ENCODE data around the gene MAGI2.

MAGI2 gene

DNA sequence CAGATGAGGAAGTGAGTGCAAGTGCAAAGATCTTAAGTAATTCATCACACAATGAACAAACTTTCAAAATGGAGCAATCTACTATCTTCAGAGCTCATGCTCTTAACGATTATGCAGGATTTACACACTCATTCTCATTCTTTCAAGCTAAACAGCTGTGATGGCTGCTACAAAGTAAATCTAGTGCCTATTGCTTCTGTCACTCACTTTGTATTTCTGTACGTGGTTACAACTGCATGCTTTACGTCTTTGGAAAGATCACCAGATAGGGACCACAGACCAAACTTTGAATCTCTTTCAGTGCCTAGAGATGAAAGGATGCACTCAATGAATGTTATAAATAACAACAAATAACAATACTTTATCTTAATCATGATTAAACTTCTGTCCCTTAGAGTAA, 194.6 kb downstream of the MAGI2 start:
- TF ChIP-seq, protein P1, sequence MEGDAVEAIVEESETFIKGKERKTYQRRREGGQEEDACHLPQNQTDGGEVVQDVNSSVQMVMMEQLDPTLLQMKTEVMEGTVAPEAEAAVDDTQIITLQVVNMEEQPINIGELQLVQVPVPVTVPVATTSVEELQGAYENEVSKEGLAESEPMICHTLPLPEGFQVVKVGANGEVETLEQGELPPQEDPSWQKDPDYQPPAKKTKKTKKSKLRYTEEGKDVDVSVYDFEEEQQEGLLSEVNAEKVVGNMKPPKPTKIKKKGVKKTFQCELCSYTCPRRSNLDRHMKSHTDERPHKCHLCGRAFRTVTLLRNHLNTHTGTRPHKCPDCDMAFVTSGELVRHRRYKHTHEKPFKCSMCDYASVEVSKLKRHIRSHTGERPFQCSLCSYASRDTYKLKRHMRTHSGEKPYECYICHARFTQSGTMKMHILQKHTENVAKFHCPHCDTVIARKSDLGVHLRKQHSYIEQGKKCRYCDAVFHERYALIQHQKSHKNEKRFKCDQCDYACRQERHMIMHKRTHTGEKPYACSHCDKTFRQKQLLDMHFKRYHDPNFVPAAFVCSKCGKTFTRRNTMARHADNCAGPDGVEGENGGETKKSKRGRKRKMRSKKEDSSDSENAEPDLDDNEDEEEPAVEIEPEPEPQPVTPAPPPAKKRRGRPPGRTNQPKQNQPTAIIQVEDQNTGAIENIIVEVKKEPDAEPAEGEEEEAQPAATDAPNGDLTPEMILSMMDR (IDR thresholded peaks at IDR 0.05; ENCODE audit: borderline replicate concordance, control extremely low read depth, extremely low read depth, insufficient read depth, missing control alignments) = no peak
- no peak for DNase-seq (ENCODE audit: low spot score)
- in situ Hi-C loops (cut with MboI; ENCODE audit: low sequenced_read_pairs, unreplicated experiment) = no loop called here

DNA sequence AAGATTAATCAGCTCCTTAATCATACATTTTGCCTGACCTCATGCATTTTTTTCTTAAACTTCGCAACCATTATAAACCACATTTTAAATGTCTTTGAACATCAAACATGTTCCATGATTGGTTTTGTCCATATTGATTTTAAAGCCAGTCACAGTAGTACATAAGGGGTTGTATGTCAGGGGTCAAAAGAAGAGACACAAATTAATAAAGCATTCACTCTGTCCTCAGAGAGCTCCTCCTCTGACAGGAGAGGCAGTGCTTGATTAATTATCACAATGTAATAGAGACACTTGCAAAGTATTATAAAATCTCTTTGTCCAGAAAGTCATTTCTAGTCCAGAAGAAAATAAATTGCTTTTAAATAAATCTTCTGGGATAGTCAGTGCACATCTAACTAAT, 195.5 kb downstream of the MAGI2 start:
- TF ChIP-seq, protein P1 (IDR thresholded peaks at IDR 0.05; ENCODE audit: borderline replicate concordance, control extremely low read depth, extremely low read depth, insufficient read depth, missing control alignments) = no peak
- DNase-seq (ENCODE audit: low spot score) = no peak
- in situ Hi-C loops (cut with MboI; ENCODE audit: low sequenced_read_pairs, unreplicated experiment) = no loop called here

DNA sequence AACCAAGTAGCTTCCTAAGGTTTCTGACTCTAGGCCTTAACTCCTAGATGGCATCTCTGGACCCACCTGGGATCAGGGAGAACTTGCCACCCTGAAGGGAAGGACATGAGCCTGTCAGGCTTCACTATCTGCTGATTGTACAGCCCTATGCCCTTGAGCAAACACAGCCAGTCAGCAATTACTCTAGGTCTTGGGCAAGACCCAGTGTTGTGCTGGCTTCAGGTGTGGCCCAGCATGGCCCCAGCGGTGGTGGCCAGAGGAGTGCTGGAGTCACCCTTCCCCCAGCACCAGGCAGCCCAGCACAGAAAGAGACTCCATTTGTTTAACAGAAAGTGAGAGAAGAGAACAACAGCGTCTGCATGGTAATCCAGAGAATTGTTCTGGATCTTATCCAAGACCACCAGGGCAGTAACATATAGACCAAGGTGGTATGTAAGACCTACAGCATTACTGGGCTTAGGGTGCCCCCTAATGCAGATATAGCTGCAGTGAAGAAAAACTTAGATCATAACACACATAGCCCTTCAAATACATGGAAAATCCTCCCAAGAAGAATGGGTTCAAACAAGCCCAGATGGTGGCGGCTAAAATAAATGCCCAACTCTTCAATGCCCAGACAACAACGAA, 207.7 kb downstream of the MAGI2 start:
- in situ Hi-C loops (cut with MboI; ENCODE audit: low sequenced_read_pairs, unreplicated experiment) = no loop called here
- DNase-seq (ENCODE audit: low spot score) = no peak
- TF ChIP-seq, protein P1 (IDR thresholded peaks at IDR 0.05; ENCODE audit: borderline replicate concordance, control extremely low read depth, extremely low read depth, insufficient read depth, missing control alignments) = no peak

DNA sequence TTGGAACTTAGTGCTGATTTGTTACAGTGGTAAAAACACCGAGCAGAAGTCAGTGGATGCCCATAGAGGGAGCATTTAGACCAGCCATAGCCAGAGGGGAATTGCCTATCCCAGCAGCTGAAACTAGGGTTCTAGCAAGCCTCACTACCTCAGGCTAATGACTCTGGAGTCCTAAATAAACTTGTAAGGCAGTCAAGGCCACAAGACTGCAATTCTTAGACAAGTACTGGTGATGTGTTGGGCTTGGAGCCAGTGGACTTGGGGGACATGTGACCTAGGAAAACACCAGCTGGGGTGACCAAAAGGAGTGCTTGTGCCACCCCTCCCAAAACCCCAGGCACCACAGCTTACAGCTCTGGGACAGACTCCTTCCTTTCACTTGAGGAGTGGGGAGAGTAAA, 209.0 kb downstream of the MAGI2 start:
- in situ Hi-C loops (cut with MboI; ENCODE audit: low sequenced_read_pairs, unreplicated experiment) = no loop called here

DNA sequence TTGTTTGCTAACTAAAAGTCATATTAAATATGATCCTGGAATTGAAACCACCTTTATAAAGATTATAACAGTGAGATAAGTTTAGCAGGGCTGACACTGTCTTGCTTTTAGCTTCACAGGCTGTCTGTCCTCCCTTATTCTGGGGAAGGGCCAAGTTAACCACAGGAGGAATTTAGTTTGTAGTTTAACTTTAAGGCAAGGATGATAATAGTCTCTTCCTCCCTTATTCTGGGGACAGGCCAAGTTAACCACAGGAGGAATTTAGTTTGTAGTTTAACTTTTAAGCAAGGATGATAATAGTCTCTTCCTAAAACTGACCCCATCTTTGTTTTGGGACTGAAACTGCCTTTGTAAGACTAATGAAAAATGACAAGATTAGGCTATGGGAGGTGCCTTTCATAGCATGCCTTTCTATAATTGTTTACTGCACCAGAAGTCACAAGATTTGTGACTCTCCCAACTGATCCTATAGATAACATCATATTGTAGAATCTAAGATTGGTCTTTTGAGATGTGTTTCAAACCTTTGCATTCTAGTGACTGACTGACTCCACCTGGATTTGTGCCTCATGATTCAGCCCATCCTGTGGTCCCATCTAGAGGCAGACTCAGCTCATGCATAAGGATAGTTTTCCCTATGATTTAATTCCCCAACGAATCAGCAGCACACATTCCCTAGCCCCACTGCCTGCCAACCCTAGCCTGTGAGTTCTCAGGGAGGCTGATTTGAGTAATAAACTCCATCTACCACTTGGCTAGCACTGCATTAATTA, 212.0 kb downstream of the MAGI2 start:
- TF ChIP-seq, protein P1 (IDR thresholded peaks at IDR 0.05; ENCODE audit: borderline replicate concordance, control extremely low read depth, extremely low read depth, insufficient read depth, missing control alignments) = no peak
- in situ Hi-C loops (cut with MboI; ENCODE audit: low sequenced_read_pairs, unreplicated experiment) = no loop called here
- DNase-seq (ENCODE audit: low spot score) = no peak

More for the DNA sequence above, 209.0 kb downstream of the MAGI2 start:
- no peak for DNase-seq (ENCODE audit: low spot score)
- TF ChIP-seq, protein P1 (IDR thresholded peaks at IDR 0.05; ENCODE audit: borderline replicate concordance, control extremely low read depth, extremely low read depth, insufficient read depth, missing control alignments) = no peak

DNA sequence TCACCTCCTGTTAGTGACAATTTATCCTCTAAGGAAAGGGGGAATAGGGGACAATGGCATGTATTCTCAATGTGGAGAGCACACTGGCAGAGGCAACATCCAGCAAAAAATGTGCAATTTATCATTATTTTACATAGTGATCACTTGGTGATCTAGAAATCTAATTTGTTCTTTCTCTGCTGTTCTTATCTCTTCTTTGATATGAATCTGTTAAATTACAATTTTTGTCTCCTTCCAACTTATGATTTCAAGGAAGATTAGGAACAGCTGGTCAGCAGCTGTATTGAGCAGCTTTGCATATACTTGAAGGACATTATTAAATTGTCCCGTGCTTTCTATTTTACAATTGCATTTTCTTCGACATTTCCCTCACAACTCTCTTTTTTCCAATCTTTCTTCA, 213.1 kb downstream of the MAGI2 start:
- DNase-seq (ENCODE audit: low spot score) = no peak
- in situ Hi-C loops (cut with MboI; ENCODE audit: low sequenced_read_pairs, unreplicated experiment) = no loop called here
- TF ChIP-seq, protein P1 (IDR thresholded peaks at IDR 0.05; ENCODE audit: borderline replicate concordance, control extremely low read depth, extremely low read depth, insufficient read depth, missing control alignments) = no peak

Data from GM13976 (cell line).